ENCODE measurements around the gene USP24. TPM values are rescaled to one million over a fixed set of nuclear protein-coding genes. Genes with fewer than 3 reads are reported as not detected.

USP24 gene
- total and polyA plus RNA-seq, 10 of the 15 experiments (the other 5 are each of a cell fraction or from before 2014, with no cell fraction given), result 4.6 to 36.5 (median 25.3) TPM

GRCh38 chr1:55255901-55256300 lies 40.7 kb upstream of the USP24 start (continued):
- TF ChIP-seq RFX5 (IDR thresholded peaks at IDR 0.05; ENCODE audit: low read depth, low read length), result no peak
- no peak for TF ChIP-seq KLF5 (IDR thresholded peaks at IDR 0.05; ENCODE audit: partially characterized antibody)
- no peak for TF ChIP-seq HDAC2 (IDR thresholded peaks at IDR 0.05)
- peak; percentile 21 for TF ChIP-seq JUNB (IDR thresholded peaks at IDR 0.05)
- no peak for TF ChIP-seq TCF7 (IDR thresholded peaks at IDR 0.05; ENCODE audit: borderline replicate concordance)
- TF ChIP-seq ESRRA (IDR thresholded peaks at IDR 0.05; ENCODE audit: low read length), result no peak
- TF ChIP-seq E2F4 (IDR thresholded peaks at IDR 0.05; ENCODE audit: low read depth, low read length), result no peak

- intact Hi-C loops (cut with micrococcal nuclease; ENCODE audit: unreplicated experiment), result no loop called here
- Histone ChIP-seq H3K36me3 (ENCODE audit: control insufficient read depth in 2 of 2, insufficient read depth in 2 of 2, low read length in 1 of 2) (no peaks in the 10 kb centered on the region), H3K4me3 (0 out of 2 replicates have a peak overlapping the region, but pooled peaks have one; percentile 8), H4K20me1 (ENCODE audit: control insufficient read depth, insufficient read depth) (no peaks in the 10 kb centered on the region), H3K27me3 (replicated peaks in 1 of 2; ENCODE audit: control insufficient read depth in 2 of 2, insufficient read depth in 2 of 2, low read length in 1 of 2) (no peaks in the 10 kb centered on the region), H3K9me3 (replicated peaks; ENCODE audit: control insufficient read depth, insufficient read depth, low read length) (no peaks in the 10 kb centered on the region), H3K27ac (ENCODE audit: control insufficient read depth, insufficient read depth) (peak overlapping the region; percentile 24; the same call in 1 of the 2 replicates), H3K9ac (ENCODE audit: control insufficient read depth, insufficient read depth, low read length) (no peak overlapping the region), H2AFZ (ENCODE audit: control insufficient read depth, low read depth, low read length) (peak overlapping the region; percentile 41), H3K4me2 (ENCODE audit: control insufficient read depth, insufficient read depth) (peak overlapping the region; percentile 39; the same call in 1 of the 2 replicates), H3K4me1 (ENCODE audit: control insufficient read depth, insufficient read depth, low read length) (peaks cover 31% of the 10 kb centered on the region), H3K79me2 (ENCODE audit: control insufficient read depth, insufficient read depth, low read length) (no peaks in the 10 kb centered on the region)
- DNase-seq (ENCODE audit: low read depth, low spot score) (no peak), FAIRE-seq (no peak), ATAC-seq (no peak)
- RAD21 ChIA-PET (ENCODE audit: unreplicated experiment), result no interaction called here
- CTCF ChIA-PET, result interaction anchor here (0.8 to 1.4 kb wide), 2 partner anchors 12 to 123 kb away, joined by 3 read pairs; no protein-coding TSS in a partner anchor
- SMC1A ChIA-PET (ENCODE audit: uncharacterized antibody, unreplicated experiment), result interaction anchor here (1.3 kb wide), 1 partner anchor 13 kb away, joined by 4 read pairs; no protein-coding TSS in a partner anchor
- WGBS (ENCODE audit: insufficient coverage, insufficient replicate concordance, low lambda C conversion rate, missing lambda C conversion rate), result 64% methylated on average over 8 of the region's 8 CpGs
- no TSS peak for BruUV-seq (replicated peaks)
- TF ChIP-seq TCF7 (IDR thresholded peaks at IDR 0.05; ENCODE audit: borderline replicate concordance) (no peak), POU2F2 (IDR thresholded peaks at IDR 0.05; ENCODE audit: borderline replicate concordance, low read depth, low read length) (no peak)
- POLR2A ChIA-PET, result no interaction called here
- in situ Hi-C loops (cut with MboI), result no loop called here
Observed at GRCh38 chr1:55252942-55253589, 37.9 kb upstream of the USP24 start.

Data from GM12878 (cell line).